PC-3 (cell line): Measurements from ENCODE around the gene ZNF860. TPM values are rescaled to one million over a fixed set of nuclear protein-coding genes. Genes with fewer than 3 reads are reported as not detected.
A peak's percentile ranks its signal among the peaks of the same experiment; 100 is the strongest.

ENCODE experiments used
- ATAC-seq: fragments of 200-7000 bp; cut with Tn5 transposase; 2 replicates; pipeline ENCODE4 v1.9.1; 2020; ENCODE audit warnings: mild to moderate bottlenecking, moderate library complexity
- BruUV-seq: library from RNA; stranded (reverse); fragments of 400-500 nt; replicated peaks from 2 replicates; lab custom pipeline; 2021; lab: Mats Ljungman, UMichigan
- CTCF ChIA-PET: fragments of 300-600 bp; sonication (Branson Sonifier 250); formaldehyde crosslinking; loops from one replicate; lab custom pipeline; 2022; ENCODE audit warnings: antibody characterized with exemption; lab: Charles Lee
- POLR2A ChIA-PET: fragments of 300-600 bp; sonication (Branson Sonifier 250); formaldehyde crosslinking; loops from one replicate; lab custom pipeline; 2022; ENCODE audit warnings: antibody characterized with exemption; ENCODE audit not compliant: unreplicated experiment; lab: Charles Lee
- DNase-seq: peaks from one replicate; pipeline ENCODE4 v3.0.0-alpha.2; 2015
- H2AFZ ChIP-seq: fragments of 300-600 bp; sonication (generic); 2 replicates; pipeline ENCODE4 v1.6.0; 2016; ENCODE audit warnings: antibody characterized with exemption, low read length
- H3F3A ChIP-seq: fragments of 300-600 bp; sonication (generic); one replicate; pipeline ENCODE4 v1.6.0; 2017; ENCODE audit warnings: antibody characterized with exemption, low read length, control low read depth, mild to moderate bottlenecking; ENCODE audit not compliant: unreplicated experiment
- H3K27ac ChIP-seq: fragments of 300-600 bp; sonication (generic); 2 replicates; pipeline ENCODE4 v1.5.1; 2016; ENCODE audit warnings: mild to moderate bottlenecking, low read length
- H3K27me3 ChIP-seq: fragments of 300-600 bp; sonication (generic); 2 replicates; pipeline ENCODE4 v1.6.1; 2016; ENCODE audit warnings: low read length, mixed read lengths
- H3K36me3 ChIP-seq: fragments of 300-600 bp; sonication (generic); 2 replicates; pipeline ENCODE4 v1.6.1; 2016; ENCODE audit warnings: low read depth, mixed run types, low read length, mixed read lengths
- H3K4me1 ChIP-seq: fragments of 300-600 bp; sonication (generic); 2 replicates; pipeline ENCODE4 v1.5.1; 2016; ENCODE audit warnings: low read length; ENCODE audit not compliant: insufficient read depth
- H3K4me2 ChIP-seq: fragments of 300-600 bp; sonication (generic); 2 replicates; pipeline ENCODE4 v1.6.0; 2016; ENCODE audit warnings: low read length
- H3K4me3 ChIP-seq: fragments of 300-600 bp; sonication (generic); 2 replicates; pipeline ENCODE4 v1.5.1; 2016; ENCODE audit warnings: mild to moderate bottlenecking, low read length, mixed read lengths
- H3K79me2 ChIP-seq: fragments of 300-600 bp; sonication (generic); 2 replicates; pipeline ENCODE4 v1.6.1; 2017; ENCODE audit warnings: low read length, mixed read lengths
- H3K9ac ChIP-seq: fragments of 300-600 bp; sonication (generic); 2 replicates; pipeline ENCODE4 v1.6.0; 2016; ENCODE audit warnings: mild to moderate bottlenecking, low read length
- H3K9me2 ChIP-seq: fragments of 300-600 bp; sonication (generic); replicated peaks from 2 replicates; pipeline ENCODE4 v1.6.1; 2016; ENCODE audit warnings: mixed run types, low read length, mixed read lengths
- H3K9me3 ChIP-seq: fragments of 300-600 bp; sonication (generic); 2 replicates; pipeline ENCODE4 v1.6.1; 2016; ENCODE audit warnings: low read length, mixed read lengths
- H4K20me1 ChIP-seq: fragments of 300-600 bp; sonication (generic); 2 replicates; pipeline ENCODE4 v1.6.1; 2016; ENCODE audit warnings: low read length, mixed read lengths
- CTCF ChIP-seq: fragments of 300-600 bp; sonication (generic); conservative IDR thresholded peaks from 2 replicates; pipeline ENCODE4 v1.5.1; 2017; ENCODE audit warnings: antibody characterized with exemption, low read depth, mild to moderate bottlenecking, low read length
- EZH2 ChIP-seq: fragments of 300-600 bp; sonication (generic); IDR thresholded peaks from one replicate; pipeline ENCODE4 v1.6.1; 2017; ENCODE audit warnings: antibody characterized with exemption, mild to moderate bottlenecking, low read length; ENCODE audit not compliant: unreplicated experiment
- EZH2phosphoT487 ChIP-seq: fragments of 300-600 bp; sonication (generic); IDR thresholded peaks from 2 replicates; pipeline ENCODE4 v1.6.1; 2018; ENCODE audit warnings: mild to moderate bottlenecking, antibody characterized with exemption, low read length, borderline replicate concordance
- intact Hi-C: fragments of 100-400 bp; cut with micrococcal nuclease; formaldehyde crosslinking; loops from 2 replicates; pipeline ENCODE4 v1.9.0; 2023
- total RNA-seq: library from RNA; depleted of rRNA; stranded (reverse); fragments of >200 nt; gene quantifications from 2 replicates; pipeline ENCODE4 v1.2.3, GENCODE V29; 2014

ZNF860 gene
- total RNA-seq, 1 experiment from 2014 or later, result 10.5 TPM

- POLR2A ChIA-PET, result no interaction called here
These were observed 21.2 kb downstream of the ZNF860 start for GRCh38 chr3:32002561-32003368.

DNA sequence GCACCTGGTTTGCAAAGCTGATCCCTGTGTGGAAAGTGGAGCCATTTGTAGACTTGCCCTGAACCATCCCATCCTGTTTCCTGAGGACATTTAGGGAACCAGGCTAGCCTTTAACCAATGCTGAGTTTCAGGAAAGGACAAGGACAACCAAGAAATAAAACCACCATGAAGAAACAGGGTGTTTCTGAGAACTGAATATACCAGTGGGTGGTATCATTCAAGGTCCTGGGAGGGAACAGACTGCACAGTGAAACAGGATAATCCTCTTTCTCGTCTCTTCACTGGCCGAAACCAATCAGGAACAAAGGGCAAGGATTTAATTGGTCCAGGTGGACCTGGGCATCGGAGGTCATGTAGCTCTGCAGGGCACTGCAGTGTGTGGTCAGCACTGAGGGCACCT, 21.8 kb downstream of the ZNF860 start:
- TF ChIP-seq EZH2phosphoT487 (no peak), EZH2 (no peak), CTCF (no peak)
- intact Hi-C loops, result no loop called here
- Histone ChIP-seq H3K9me2 (no peaks in the 10 kb centered on the region), H3K27ac (no peak overlapping the region), H3K36me3 (no peaks in the 10 kb centered on the region), H4K20me1 (no peaks in the 10 kb centered on the region), H3K9ac (no peak overlapping the region), H3K9me3 (no peaks in the 10 kb centered on the region), H2AFZ (no peak overlapping the region), H3K4me3 (no peak overlapping the region), H3K4me2 (no peak overlapping the region), H3K27me3 (no peaks in the 10 kb centered on the region), H3F3A (no peaks in the 10 kb centered on the region), H3K4me1 (no peaks in the 10 kb centered on the region), H3K79me2 (no peaks in the 10 kb centered on the region)
- CTCF ChIA-PET, result no interaction called here
- DNase-seq (no peak), ATAC-seq (no peak)
- POLR2A ChIA-PET, result no interaction called here
- no TSS peak for BruUV-seq

More at GRCh38 chr3:32002561-32003368, 21.2 kb downstream of the ZNF860 start:
- Histone ChIP-seq H3K4me3 (no peak overlapping the region), H2AFZ (no peak overlapping the region), H4K20me1 (no peaks in the 10 kb centered on the region), H3K9me2 (no peaks in the 10 kb centered on the region), H3K36me3 (no peaks in the 10 kb centered on the region), H3K9me3 (no peaks in the 10 kb centered on the region), H3F3A (no peaks in the 10 kb centered on the region), H3K27me3 (no peaks in the 10 kb centered on the region), H3K4me2 (no peak overlapping the region), H3K79me2 (no peaks in the 10 kb centered on the region), H3K4me1 (no peaks in the 10 kb centered on the region), H3K27ac (no peak overlapping the region), H3K9ac (no peak overlapping the region)
- ATAC-seq, result no peak
- intact Hi-C loops, result no loop called here
- DNase-seq, result no peak
- no TSS peak for BruUV-seq
- TF ChIP-seq CTCF (no peak), EZH2 (no peak)
- CTCF ChIA-PET, result no interaction called here

DNA sequence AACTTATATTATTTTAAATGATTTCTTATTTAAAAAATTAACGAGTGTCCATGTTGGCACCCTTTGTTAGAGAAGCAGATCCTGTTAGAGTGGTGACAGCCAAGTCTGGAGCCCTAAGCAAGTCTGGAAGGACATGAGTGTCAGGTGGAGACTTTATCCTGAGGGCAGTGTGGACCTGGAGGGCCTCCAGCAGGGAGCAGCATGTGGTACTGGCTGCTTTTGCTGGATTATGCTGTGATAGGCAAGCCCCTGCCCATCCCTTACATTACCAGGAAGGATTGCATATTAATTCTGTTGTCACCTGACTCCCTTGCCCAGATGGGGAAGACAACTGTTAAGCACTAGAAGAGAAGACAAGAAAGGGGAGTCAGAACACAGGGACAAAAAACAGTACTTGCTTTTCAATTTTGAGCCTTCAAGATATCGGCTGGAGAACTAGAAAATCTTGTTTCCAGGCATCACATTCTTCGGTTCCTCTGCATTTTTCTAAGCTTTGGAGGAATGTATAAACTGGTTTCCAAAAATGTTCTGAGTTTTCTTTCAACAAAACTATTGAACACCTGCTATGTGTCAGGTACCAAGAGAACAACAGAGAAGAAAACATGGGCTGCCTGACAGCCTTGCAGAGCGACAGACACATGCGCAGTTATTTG, 22.7 kb downstream of the ZNF860 start:
- TF ChIP-seq EZH2, result no peak
- peak; percentile 43; the same call in 1 of the 2 replicates for TF ChIP-seq CTCF
- DNase-seq, result peak; percentile 51
- no peaks in the 10 kb centered on the region for H3K9me3 ChIP-seq
- intact Hi-C loops, result no loop called here
- no peak overlapping the region for H3K27ac ChIP-seq
- no peak overlapping the region for H3K4me2 ChIP-seq
- H3K4me3 ChIP-seq, result no peak overlapping the region
- POLR2A ChIA-PET, result no interaction called here
- no peaks in the 10 kb centered on the region for H3K9me2 ChIP-seq
- CTCF ChIA-PET, result no interaction called here
- H3K36me3 ChIP-seq, result no peaks in the 10 kb centered on the region
- H2AFZ ChIP-seq, result no peak overlapping the region
- H3K79me2 ChIP-seq, result no peaks in the 10 kb centered on the region
- no peaks in the 10 kb centered on the region for H3F3A ChIP-seq
- no TSS peak for BruUV-seq
- no peaks in the 10 kb centered on the region for H4K20me1 ChIP-seq
- H3K9ac ChIP-seq, result no peak overlapping the region
- ATAC-seq, result peak; percentile 51
- peaks cover 6% of the 10 kb centered on the region for H3K4me1 ChIP-seq
- H3K27me3 ChIP-seq, result no peaks in the 10 kb centered on the region
